Muscle layer of colon (tissue), 2 donors: ENCODE measurements around the gene RPL18A.

Experiments used
- H3K27ac ChIP-seq: one replicate; pipeline ENCODE4 v1.7.0; 2013; ENCODE audit warnings: low read depth, mild to moderate bottlenecking, low read length, moderate library complexity
- H3K27me3 ChIP-seq, 2 donors: one replicate each; pipeline ENCODE4 v1.7.0; 2013; ENCODE audit warnings: low read length in 2 of 2, mild to moderate bottlenecking in 2 of 2; ENCODE audit not compliant: insufficient read depth in 2 of 2, control insufficient read depth in 1 of 2
- H3K36me3 ChIP-seq: one replicate; pipeline ENCODE4 v1.7.0; 2013; ENCODE audit warnings: mild to moderate bottlenecking, low read length; ENCODE audit not compliant: insufficient read depth
- H3K4me1 ChIP-seq: one replicate; pipeline ENCODE4 v1.7.0; 2013; ENCODE audit warnings: mild to moderate bottlenecking, low read length; ENCODE audit not compliant: insufficient read depth
- H3K4me3 ChIP-seq, 2 donors: one replicate each; pipeline ENCODE4 v1.7.0; 2013; ENCODE audit warnings: low read length in 2 of 2, low read depth in 1 of 2, mild to moderate bottlenecking in 1 of 2, moderate library complexity in 1 of 2
- H3K9ac ChIP-seq: one replicate; pipeline ENCODE4 v1.7.0; 2013; ENCODE audit warnings: low read length
- H3K9me3 ChIP-seq: one replicate; pipeline ENCODE4 v1.7.0; 2013; ENCODE audit warnings: mild to moderate bottlenecking, low read length
- donor health status: abdominal sarcoma.
- donor health status: Adenocarcinoma of cecum.

Gene RPL18A

GRCh38 chr19:17831419-17831888 lies 28.3 kb upstream of the RPL18A start:
- Histone ChIP-seq H3K27ac (no peak overlapping the region), H3K9me3 (no peaks in the 10 kb centered on the region), H3K9ac (no peak overlapping the region), H3K4me3 (no peak overlapping the region), H3K27me3 (peaks cover 0 to 31% of the 10 kb centered on the region in 2 donors), H3K4me1 (no peaks in the 10 kb centered on the region), H3K36me3 (no peaks in the 10 kb centered on the region)

GRCh38 chr19:17832443-17833208 lies 27.1 kb upstream of the RPL18A start:
- H3K4me3 ChIP-seq: no peak overlapping the region
- no peaks in the 10 kb centered on the region for H3K4me1 ChIP-seq
- H3K27me3 ChIP-seq: peaks cover 0 to 31% of the 10 kb centered on the region in 2 donors
- no peaks in the 10 kb centered on the region for H3K9me3 ChIP-seq
- no peak overlapping the region for H3K9ac ChIP-seq
- no peaks in the 10 kb centered on the region for H3K36me3 ChIP-seq
- H3K27ac ChIP-seq: no peak overlapping the region

GRCh38 chr19:17834350-17835181 lies 25.1 kb upstream of the RPL18A start:
- no peak overlapping the region for H3K4me3 ChIP-seq
- no peak overlapping the region for H3K27ac ChIP-seq
- H3K36me3 ChIP-seq: no peaks in the 10 kb centered on the region
- H3K4me1 ChIP-seq: no peaks in the 10 kb centered on the region
- H3K27me3 ChIP-seq: peaks cover 0 to 34% of the 10 kb centered on the region in 2 donors
- H3K9me3 ChIP-seq: no peaks in the 10 kb centered on the region
- no peak overlapping the region for H3K9ac ChIP-seq

GRCh38 chr19:17835182-17836006 lies 24.3 kb upstream of the RPL18A start:
- no peaks in the 10 kb centered on the region for H3K36me3 ChIP-seq
- no peaks in the 10 kb centered on the region for H3K9me3 ChIP-seq
- no peak overlapping the region for H3K9ac ChIP-seq
- no peaks in the 10 kb centered on the region for H3K4me1 ChIP-seq
- peaks cover 0 to 26% of the 10 kb centered on the region in 2 donors for H3K27me3 ChIP-seq
- no peak overlapping the region for H3K4me3 ChIP-seq
- H3K27ac ChIP-seq: no peak overlapping the region

GRCh38 chr19:17836530-17836929 lies 23.2 kb upstream of the RPL18A start:
- Histone ChIP-seq H3K4me1 (no peaks in the 10 kb centered on the region), H3K4me3 (no peak overlapping the region), H3K9ac (no peak overlapping the region), H3K36me3 (no peaks in the 10 kb centered on the region), H3K9me3 (no peaks in the 10 kb centered on the region), H3K27ac (no peak overlapping the region), H3K27me3 (peaks cover 5 to 28% of the 10 kb centered on the region in 2 donors)

- H3K4me3 ChIP-seq: no peak overlapping the region
- H3K9me3 ChIP-seq: no peaks in the 10 kb centered on the region
- no peaks in the 10 kb centered on the region for H3K36me3 ChIP-seq
- H3K9ac ChIP-seq: no peak overlapping the region
- H3K27ac ChIP-seq: no peak overlapping the region
- peaks cover 5 to 28% of the 10 kb centered on the region in 2 donors for H3K27me3 ChIP-seq
- no peaks in the 10 kb centered on the region for H3K4me1 ChIP-seq
These were observed 21.7 kb upstream of the RPL18A start for GRCh38 chr19:17837972-17838371.

GRCh38 chr19:17840019-17840418 lies 19.7 kb upstream of the RPL18A start:
- Histone ChIP-seq H3K9me3 (no peaks in the 10 kb centered on the region), H3K36me3 (no peaks in the 10 kb centered on the region), H3K9ac (no peak overlapping the region), H3K27ac (no peak overlapping the region), H3K4me1 (no peaks in the 10 kb centered on the region), H3K4me3 (no peak overlapping the region), H3K27me3 (peaks cover 5 to 35% of the 10 kb centered on the region in 2 donors)

GRCh38 chr19:17841371-17841809 lies 18.3 kb upstream of the RPL18A start:
- H3K9me3 ChIP-seq: no peaks in the 10 kb centered on the region
- peaks cover 5 to 35% of the 10 kb centered on the region in 2 donors for H3K27me3 ChIP-seq
- peak overlapping the region in 1 of 2 donors; percentile 38 for H3K4me3 ChIP-seq
- H3K27ac ChIP-seq: no peak overlapping the region
- H3K36me3 ChIP-seq: no peaks in the 10 kb centered on the region
- no peaks in the 10 kb centered on the region for H3K4me1 ChIP-seq
- no peak overlapping the region for H3K9ac ChIP-seq

GRCh38 chr19:17841810-17842662 lies 17.7 kb upstream of the RPL18A start:
- no peaks in the 10 kb centered on the region for H3K36me3 ChIP-seq
- H3K27me3 ChIP-seq: peaks cover 5 to 35% of the 10 kb centered on the region in 2 donors

GRCh38 chr19:17842663-17843291 lies 16.9 kb upstream of the RPL18A start:
- Histone ChIP-seq H3K36me3 (no peaks in the 10 kb centered on the region), H3K27ac (peak overlapping the region; percentile 34), H3K27me3 (peaks cover 5 to 35% of the 10 kb centered on the region in 2 donors), H3K4me1 (no peaks in the 10 kb centered on the region), H3K4me3 (peak overlapping the region in 1 of 2 donors; percentile 20), H3K9me3 (no peaks in the 10 kb centered on the region), H3K9ac (no peak overlapping the region)

More at GRCh38 chr19:17841810-17842662, 17.7 kb upstream of the RPL18A start:
- no peak overlapping the region for H3K9ac ChIP-seq
- H3K9me3 ChIP-seq: no peaks in the 10 kb centered on the region
- H3K4me1 ChIP-seq: no peaks in the 10 kb centered on the region
- peak overlapping the region; percentile 20 to 38 for H3K4me3 ChIP-seq
- peak overlapping the region; percentile 34 for H3K27ac ChIP-seq
